ENCODE measurements around the gene GSTA5.
"Not testable (repeated sequence)": the region's sequence is repeated elsewhere in the genome, so short reads cannot be mapped to it uniquely, and the experiment has no call there.

The GSTA5 gene

GRCh38 chr6:52825270-52825793 is 15.3 kb downstream of the GSTA5 start:
- H3K4me3 ChIP-seq (ENCODE audit: low read length); H3K79me2 ChIP-seq (ENCODE audit: control insufficient read depth, insufficient read depth, low read length); H3K23ac ChIP-seq (ENCODE audit: low read length); H4K8ac ChIP-seq (ENCODE audit: low read depth, low read length); DNase-seq; H3K18ac ChIP-seq (ENCODE audit: low read length); H2BK5ac ChIP-seq (ENCODE audit: low read length); H3K27me3 ChIP-seq (ENCODE audit: insufficient read depth, low read length, poor library complexity); H2AK5ac ChIP-seq (ENCODE audit: low read length); H2BK15ac ChIP-seq (replicated peaks; ENCODE audit: low read depth); H3K79me1 ChIP-seq (ENCODE audit: low read length); H3K36me3 ChIP-seq (ENCODE audit: control insufficient read depth, insufficient read depth, low read length); H3K4me1 ChIP-seq (ENCODE audit: control insufficient read depth, low read depth, low read length); H3K56ac ChIP-seq (ENCODE audit: low read length); H2BK120ac ChIP-seq (ENCODE audit: low read depth, low read length); H4K5ac ChIP-seq (ENCODE audit: low read length); H3K27ac ChIP-seq (ENCODE audit: low read depth, low read length); H3K4ac ChIP-seq (ENCODE audit: low read depth, low read length); H3K4me2 ChIP-seq (ENCODE audit: low read length); H3K9ac ChIP-seq (ENCODE audit: low read length): not testable (repeated sequence)
- no CpG with 5 or more reads among the region's 25 CpGs for WGBS (ENCODE audit: extremely low coverage, insufficient coverage, low lambda C conversion rate)

DNA sequence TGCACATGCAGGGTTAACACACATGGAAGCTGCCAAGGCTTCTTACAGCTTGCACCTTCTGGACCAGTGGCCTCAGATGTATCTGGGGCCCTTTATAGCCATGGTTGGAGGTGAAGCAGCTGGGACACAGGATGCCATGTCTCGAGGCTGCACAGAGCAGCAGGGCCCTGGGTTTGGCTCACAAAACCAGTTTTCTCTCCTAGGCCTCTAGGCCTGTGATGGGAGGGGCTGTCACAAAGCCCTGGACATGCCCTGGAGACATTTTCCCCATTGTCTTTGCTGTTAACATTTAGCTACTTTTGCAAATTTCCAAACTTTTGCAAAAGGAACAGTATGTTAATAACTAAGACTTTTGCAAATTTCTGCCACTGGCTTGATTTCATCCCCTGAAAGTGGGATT is 18.8 kb downstream of the GSTA5 start:
- Histone ChIP-seq H2AK5ac (ENCODE audit: low read length) (no peak overlapping the region), H3K9ac (ENCODE audit: low read length) (no peak overlapping the region), H2BK5ac (ENCODE audit: low read length) (no peak overlapping the region), H3K4me2 (ENCODE audit: low read length) (no peak overlapping the region), H2BK120ac (ENCODE audit: low read depth, low read length) (no peak overlapping the region), H3K23ac (ENCODE audit: low read length) (no peak overlapping the region), H3K27me3 (ENCODE audit: insufficient read depth, low read length, poor library complexity) (no peaks in the 10 kb centered on the region), H3K79me1 (ENCODE audit: low read length) (no peaks in the 10 kb centered on the region), H3K36me3 (ENCODE audit: control insufficient read depth, insufficient read depth, low read length) (no peaks in the 10 kb centered on the region), H3K18ac (ENCODE audit: low read length) (no peak overlapping the region), H3K56ac (ENCODE audit: low read length) (no peak overlapping the region), H3K27ac (ENCODE audit: low read depth, low read length) (no peak overlapping the region), H3K4me3 (ENCODE audit: low read length) (no peak overlapping the region), H3K4ac (ENCODE audit: low read depth, low read length) (no peak overlapping the region), H4K8ac (ENCODE audit: low read depth, low read length) (no peak overlapping the region), H4K5ac (ENCODE audit: low read length) (no peak overlapping the region), H2BK15ac (replicated peaks; ENCODE audit: low read depth) (no peak overlapping the region), H3K4me1 (ENCODE audit: control insufficient read depth, low read depth, low read length) (no peaks in the 10 kb centered on the region), H3K79me2 (ENCODE audit: control insufficient read depth, insufficient read depth, low read length) (no peaks in the 10 kb centered on the region)
- no CpG with 5 or more reads among the region's 1 CpG for WGBS (ENCODE audit: extremely low coverage, insufficient coverage, low lambda C conversion rate)
- no peak for DNase-seq

GRCh38 chr6:52820198-52820597 is 20.4 kb downstream of the GSTA5 start:
- WGBS (ENCODE audit: extremely low coverage, insufficient coverage, low lambda C conversion rate), result no CpG with 5 or more reads among the region's 2 CpGs
- Histone ChIP-seq H3K4ac (ENCODE audit: low read depth, low read length) (no peak overlapping the region), H3K27ac (ENCODE audit: low read depth, low read length) (no peak overlapping the region), H2BK5ac (ENCODE audit: low read length) (no peak overlapping the region), H3K4me3 (ENCODE audit: low read length) (no peak overlapping the region), H4K5ac (ENCODE audit: low read length) (no peak overlapping the region), H3K36me3 (ENCODE audit: control insufficient read depth, insufficient read depth, low read length) (no peaks in the 10 kb centered on the region), H3K79me2 (ENCODE audit: control insufficient read depth, insufficient read depth, low read length) (no peaks in the 10 kb centered on the region), H2AK5ac (ENCODE audit: low read length) (no peak overlapping the region), H3K18ac (ENCODE audit: low read length) (no peak overlapping the region), H3K79me1 (ENCODE audit: low read length) (no peaks in the 10 kb centered on the region), H4K8ac (ENCODE audit: low read depth, low read length) (no peak overlapping the region), H2BK120ac (ENCODE audit: low read depth, low read length) (no peak overlapping the region), H3K4me2 (ENCODE audit: low read length) (no peak overlapping the region), H2BK15ac (replicated peaks; ENCODE audit: low read depth) (no peak overlapping the region), H3K9ac (ENCODE audit: low read length) (no peak overlapping the region), H3K56ac (ENCODE audit: low read length) (no peak overlapping the region), H3K23ac (ENCODE audit: low read length) (no peak overlapping the region), H3K4me1 (ENCODE audit: control insufficient read depth, low read depth, low read length) (no peaks in the 10 kb centered on the region), H3K27me3 (ENCODE audit: insufficient read depth, low read length, poor library complexity) (no peaks in the 10 kb centered on the region)
- DNase-seq, result no peak

- DNase-seq, result peak; percentile 82
Observed at GRCh38 chr6:52815167-52816092, 25.2 kb downstream of the GSTA5 start.

GRCh38 chr6:52814545-52814944 is 26.1 kb downstream of the GSTA5 start:
- not testable (repeated sequence) for H3K4me1 ChIP-seq (ENCODE audit: control insufficient read depth, low read depth, low read length); H3K27ac ChIP-seq (ENCODE audit: low read depth, low read length); H4K8ac ChIP-seq (ENCODE audit: low read depth, low read length); H3K27me3 ChIP-seq (ENCODE audit: insufficient read depth, low read length, poor library complexity); H3K79me1 ChIP-seq (ENCODE audit: low read length); H4K5ac ChIP-seq (ENCODE audit: low read length); DNase-seq; H3K4me2 ChIP-seq (ENCODE audit: low read length); H3K79me2 ChIP-seq (ENCODE audit: control insufficient read depth, insufficient read depth, low read length); H2BK120ac ChIP-seq (ENCODE audit: low read depth, low read length); H3K9ac ChIP-seq (ENCODE audit: low read length); H3K18ac ChIP-seq (ENCODE audit: low read length); H3K36me3 ChIP-seq (ENCODE audit: control insufficient read depth, insufficient read depth, low read length); H3K23ac ChIP-seq (ENCODE audit: low read length); H2BK5ac ChIP-seq (ENCODE audit: low read length); H3K4me3 ChIP-seq (ENCODE audit: low read length); H3K4ac ChIP-seq (ENCODE audit: low read depth, low read length); H2AK5ac ChIP-seq (ENCODE audit: low read length); H3K56ac ChIP-seq (ENCODE audit: low read length); H2BK15ac ChIP-seq (replicated peaks; ENCODE audit: low read depth)
- no CpG with 5 or more reads among the region's 3 CpGs for WGBS (ENCODE audit: extremely low coverage, insufficient coverage, low lambda C conversion rate)

More at GRCh38 chr6:52815167-52816092, 25.2 kb downstream of the GSTA5 start:
- H3K79me2 ChIP-seq (ENCODE audit: control insufficient read depth, insufficient read depth, low read length), result no peaks in the 10 kb centered on the region
- H3K4me1 ChIP-seq (ENCODE audit: control insufficient read depth, low read depth, low read length), result no peaks in the 10 kb centered on the region
- H3K4ac ChIP-seq (ENCODE audit: low read depth, low read length), result no peak overlapping the region
- no peak overlapping the region for H3K9ac ChIP-seq (ENCODE audit: low read length)
- no peak overlapping the region for H2BK15ac ChIP-seq (replicated peaks; ENCODE audit: low read depth)
- no peak overlapping the region for H2AK5ac ChIP-seq (ENCODE audit: low read length)
- H3K4me3 ChIP-seq (ENCODE audit: low read length), result no peak overlapping the region
- H3K27me3 ChIP-seq (ENCODE audit: insufficient read depth, low read length, poor library complexity), result no peaks in the 10 kb centered on the region
- H4K5ac ChIP-seq (ENCODE audit: low read length), result no peak overlapping the region
- no peak overlapping the region for H2BK5ac ChIP-seq (ENCODE audit: low read length)
- H3K36me3 ChIP-seq (ENCODE audit: control insufficient read depth, insufficient read depth, low read length), result no peaks in the 10 kb centered on the region
- WGBS (ENCODE audit: extremely low coverage, insufficient coverage, low lambda C conversion rate), result no CpG with 5 or more reads among the region's 15 CpGs
- H3K27ac ChIP-seq (ENCODE audit: low read depth, low read length), result no peak overlapping the region
- no peak overlapping the region for H4K8ac ChIP-seq (ENCODE audit: low read depth, low read length)
- no peak overlapping the region for H2BK120ac ChIP-seq (ENCODE audit: low read depth, low read length)
- no peak overlapping the region for H3K23ac ChIP-seq (ENCODE audit: low read length)
- peak overlapping the region; percentile 40 for H3K56ac ChIP-seq (ENCODE audit: low read length)
- no peak overlapping the region for H3K4me2 ChIP-seq (ENCODE audit: low read length)
- no peak overlapping the region for H3K18ac ChIP-seq (ENCODE audit: low read length)
- no peaks in the 10 kb centered on the region for H3K79me1 ChIP-seq (ENCODE audit: low read length)

Data from mesendoderm (in vitro differentiated cells).